Omental fat pad (tissue), 4 donors: ENCODE results near the gene PEX16. TPM values are rescaled to one million over a fixed set of nuclear protein-coding genes. Genes with fewer than 3 reads are reported as not detected.

Experiments
- ATAC-seq: fragments of 150-250 bp; one replicate; pipeline ENCODE4 v1.9.1; 2016; ENCODE audit warnings: mild to moderate bottlenecking, moderate library complexity; ENCODE audit not compliant: low FRiP score
- DNase-seq: peaks from one replicate; pipeline ENCODE4 v3.0.0-alpha.2; 2019; ENCODE audit warnings: low spot score
- CTCF ChIP-seq, 3 donors: fragments of 450-650 bp; IDR thresholded peaks; one replicate each; pipeline ENCODE4 v1.5.1; 2016 to 2017; ENCODE audit warnings: antibody characterized with exemption in 3 of 3, mild to moderate bottlenecking in 3 of 3, moderate library complexity in 2 of 3
- total RNA-seq, 4 donors: library from RNA; depleted of rRNA; stranded (reverse); fragments of >200 nt; gene quantifications; one replicate each; pipeline ENCODE4 v1.1.0, GENCODE V29; 2016

PEX16 gene
- total RNA-seq, 4 donors from 2014 or later = 20.1 to 25.0 (median 22.8) TPM

GRCh38 chr11:45931739-45932138 lies 14.1 kb upstream of the PEX16 start:
- ATAC-seq (no peak), DNase-seq (no peak)
- TF ChIP-seq CTCF (IDR thresholded peaks at IDR 0.05) = no peak

DNA sequence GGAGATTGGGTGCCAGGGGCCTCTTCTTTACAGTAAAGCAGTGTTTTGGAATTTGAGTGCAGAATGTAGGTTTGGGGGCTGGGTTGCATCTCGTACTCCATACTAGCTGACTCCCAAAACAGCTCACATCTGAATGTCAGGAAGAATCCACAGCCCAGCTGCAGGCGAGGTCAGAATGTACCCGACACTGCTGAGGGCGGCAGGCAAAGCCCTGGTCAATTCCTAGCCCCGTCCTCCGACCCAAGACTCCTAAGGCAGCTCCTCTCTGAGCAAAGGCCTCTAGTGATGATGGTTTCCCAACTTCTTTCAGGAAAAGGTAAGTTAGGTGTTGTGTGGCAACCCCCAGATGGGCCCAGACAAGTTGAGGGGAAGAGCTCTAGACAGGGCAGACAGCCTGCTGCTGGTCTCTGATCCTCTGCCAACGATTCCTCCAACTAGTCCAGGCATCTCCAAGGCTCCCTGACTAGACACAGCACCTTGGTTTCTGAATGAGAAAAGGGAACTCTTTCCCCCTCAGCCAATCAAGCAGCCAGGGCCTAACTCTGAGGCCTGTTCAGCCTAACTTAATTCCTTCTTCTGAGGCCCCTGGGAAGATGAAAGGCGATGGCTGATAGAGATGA lies 13.4 kb upstream of the PEX16 start:
- DNase-seq (no peak), ATAC-seq (no peak)
- no peak for TF ChIP-seq CTCF (IDR thresholded peaks at IDR 0.05)

DNA sequence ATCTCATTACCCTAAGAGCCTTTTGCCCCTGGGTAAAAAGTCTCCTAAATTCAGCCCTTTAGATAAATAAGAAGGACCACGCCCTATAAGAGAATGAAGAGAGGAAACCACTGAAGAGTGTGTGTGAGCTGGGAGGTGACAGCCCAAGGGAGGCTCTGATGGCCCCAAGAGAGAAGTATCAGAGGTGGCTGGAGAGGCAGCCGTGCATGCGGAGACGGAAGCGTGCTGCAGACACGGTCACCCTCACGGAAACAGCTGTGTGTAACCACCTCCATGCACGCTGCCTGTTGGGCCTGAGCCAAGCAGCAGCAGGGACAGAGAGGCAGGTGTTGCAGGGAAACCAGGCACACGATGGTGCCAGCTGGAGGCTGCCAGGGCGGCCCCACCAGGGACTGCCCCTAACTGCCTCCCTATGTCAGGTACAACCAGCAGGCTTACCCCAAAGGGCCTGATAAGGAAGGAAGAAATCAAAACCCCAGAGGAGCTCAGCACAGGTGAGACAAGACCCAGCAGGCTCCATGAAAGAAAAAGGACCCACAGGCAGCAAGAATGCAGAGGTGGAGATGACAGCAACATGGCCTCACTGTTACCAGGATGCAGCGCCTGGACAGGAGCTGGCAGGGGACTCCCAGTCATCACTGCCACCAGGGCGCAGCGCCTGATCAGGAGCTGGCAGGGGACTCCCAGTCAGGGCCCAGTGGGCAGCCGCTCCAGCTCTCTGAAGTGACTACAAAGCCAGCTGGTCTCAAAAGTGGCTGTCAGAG lies 12.5 kb upstream of the PEX16 start:
- ATAC-seq (no peak), DNase-seq (no peak)
- TF ChIP-seq CTCF (IDR thresholded peaks at IDR 0.05) = no peak

DNA sequence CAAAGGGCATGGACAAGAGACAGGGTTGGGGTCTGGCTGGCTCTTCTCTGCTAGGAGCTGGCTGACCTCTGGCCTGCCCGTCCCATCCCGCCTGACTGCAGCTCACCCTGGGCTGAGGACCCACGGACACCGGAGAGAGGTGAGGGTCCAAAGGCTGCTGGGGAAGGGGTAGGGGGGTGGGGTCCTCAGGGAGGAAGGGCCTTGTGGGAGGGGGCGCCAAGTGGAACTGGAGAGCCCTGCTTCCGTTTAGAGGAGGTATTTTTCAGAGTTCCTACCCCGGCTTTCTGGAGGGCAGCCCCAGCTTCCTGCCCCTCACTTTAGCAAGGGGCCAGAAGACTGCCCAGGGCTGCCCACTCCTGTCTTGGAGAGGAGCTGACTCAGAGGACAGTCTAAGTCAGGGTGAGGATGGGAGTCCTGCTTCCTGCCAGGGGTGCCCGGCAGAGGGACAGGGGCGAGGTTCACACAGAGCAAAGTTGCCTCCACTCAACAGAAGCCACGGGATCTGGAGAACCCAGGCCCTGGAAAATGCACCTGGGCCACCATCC lies 11.9 kb upstream of the PEX16 start:
- ATAC-seq (no peak), DNase-seq (no peak)
- no peak for TF ChIP-seq CTCF (IDR thresholded peaks at IDR 0.05)

GRCh38 chr11:45928535-45929215 lies 11.0 kb upstream of the PEX16 start:
- DNase-seq = no peak
- ATAC-seq = no peak
- TF ChIP-seq CTCF (IDR thresholded peaks at IDR 0.05) = no peak

- ATAC-seq (no peak), DNase-seq (no peak)
- TF ChIP-seq CTCF (IDR thresholded peaks at IDR 0.05) = no peak
Measured at GRCh38 chr11:45927684-45928413, 10.2 kb upstream of the PEX16 start.
